ENCODE data around the gene FKBP5.
"Not testable (repeated sequence)": the region's sequence is repeated elsewhere in the genome, so short reads cannot be mapped to it uniquely, and the experiment has no call there.

DNA sequence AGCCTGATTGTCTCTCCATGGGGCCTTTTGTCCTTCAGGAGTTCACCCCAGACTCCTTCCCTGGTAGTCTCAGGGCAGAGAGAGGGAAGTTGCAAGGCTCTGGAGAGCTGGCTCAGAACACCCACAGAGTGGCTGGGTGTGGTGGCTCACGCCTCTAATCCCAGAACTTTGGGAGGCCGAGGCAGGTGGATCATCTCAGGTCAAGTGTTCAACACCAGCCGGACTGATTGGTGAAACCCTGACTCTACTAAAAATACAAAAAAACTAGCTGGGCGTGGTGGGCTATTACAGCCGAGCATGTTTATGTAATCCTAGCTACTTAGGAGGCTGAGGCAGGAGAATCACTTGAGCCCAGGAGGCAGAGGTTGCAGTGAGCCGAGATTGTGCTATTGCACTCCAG is 152.9 kb downstream of the FKBP5 start:
- TF ChIP-seq CTCF (IDR thresholded peaks at IDR 0.05 in 8 of 11, conservative IDR thresholded peaks at IDR 0.05 in 3 of 11); POLR2A (IDR thresholded peaks at IDR 0.05): not testable (repeated sequence)

All from spleen (tissue), 7 donors.